Cardiac muscle cell (in vitro differentiated cells and primary cell): ENCODE data around the gene MYO1B. TPM values are rescaled to one million over a fixed set of nuclear protein-coding genes. Genes with fewer than 3 reads are reported as not detected.

Experiments
- DNase-seq, 2 donors: peaks; one replicate each; pipeline versions ENCODE4 v3.0.0 to v3.0.0-alpha.2; 2010 to 2017; ENCODE audit warnings: low read depth in 1 of 2, low spot score in 1 of 2
- H3K27ac ChIP-seq: fragments of 200-600 bp; sonication (generic); 2 replicates; pipeline ENCODE4 v1.5.1; 2016
- H3K27me3 ChIP-seq: fragments of 200-600 bp; sonication (generic); 2 replicates; pipeline ENCODE4 v1.6.0; 2016; ENCODE audit warnings: control low read depth
- H3K36me3 ChIP-seq: fragments of 200-600 bp; sonication (generic); 2 replicates; pipeline ENCODE4 v1.5.1; 2016; ENCODE audit warnings: control low read depth
- H3K4me1 ChIP-seq: fragments of 200-600 bp; sonication (generic); 2 replicates; pipeline ENCODE4 v1.8.1; 2017; ENCODE audit warnings: low read depth, mild to moderate bottlenecking, mixed run types
- H3K4me3 ChIP-seq: fragments of 200-600 bp; sonication (generic); 2 replicates; pipeline ENCODE4 v1.5.1; 2016; ENCODE audit warnings: mild to moderate bottlenecking
- H3K9me3 ChIP-seq: fragments of 200-600 bp; sonication (generic); 2 replicates; pipeline ENCODE4 v1.5.1; 2017; ENCODE audit warnings: low read depth, mild to moderate bottlenecking, control low read depth
- polyA plus RNA-seq: library from polyadenylated mRNA; unstranded; fragments of >200 nt; fragmentation: Nextera tagmentation; extraction: Ambion mirVana; gene quantifications from 2 replicates; pipeline ENCODE4 v1.2.1, GENCODE V29; 2016
- total RNA-seq: library from RNA; depleted of rRNA; stranded (reverse); fragments of >200 nt; gene quantifications from 2 replicates; pipeline ENCODE4 v1.2.3, GENCODE V29; 2016
- TF ChIP-seq, protein P1 (sequence below): IDR thresholded peaks from 2 replicates; pipeline ENCODE4 v1.5.1; 2012; ENCODE audit warnings: low read depth, mild to moderate bottlenecking, low read length

MYO1B gene
- total and polyA plus RNA-seq, 2 experiments from 2014 or later, result 33.1 to 44.5 TPM

DNA sequence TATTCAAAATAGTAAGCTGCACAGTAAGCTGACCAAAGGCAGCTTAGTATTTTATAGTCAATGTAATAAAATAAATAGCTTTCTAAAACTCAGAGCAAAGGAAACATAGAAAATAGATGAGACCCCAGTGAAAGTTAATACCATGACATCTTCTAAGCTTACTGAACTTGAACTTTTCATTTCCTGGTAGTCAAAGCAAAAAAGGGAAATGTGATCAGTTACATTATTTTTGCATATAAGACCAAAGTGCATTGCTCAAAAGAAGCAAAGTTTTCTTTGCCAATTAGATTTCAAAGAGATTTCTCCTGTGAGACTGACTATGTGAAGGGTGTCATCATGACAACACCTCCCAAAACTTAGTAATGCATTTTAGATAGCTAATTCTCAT, 70.2 kb downstream of the MYO1B start:
- Histone ChIP-seq H3K9me3 (no peaks in the 10 kb centered on the region), H3K4me3 (no peak overlapping the region), H3K4me1 (no peaks in the 10 kb centered on the region), H3K27ac (no peak overlapping the region), H3K36me3 (no peaks in the 10 kb centered on the region), H3K27me3 (no peaks in the 10 kb centered on the region)
- DNase-seq, result no peak
- TF ChIP-seq, protein P1, sequence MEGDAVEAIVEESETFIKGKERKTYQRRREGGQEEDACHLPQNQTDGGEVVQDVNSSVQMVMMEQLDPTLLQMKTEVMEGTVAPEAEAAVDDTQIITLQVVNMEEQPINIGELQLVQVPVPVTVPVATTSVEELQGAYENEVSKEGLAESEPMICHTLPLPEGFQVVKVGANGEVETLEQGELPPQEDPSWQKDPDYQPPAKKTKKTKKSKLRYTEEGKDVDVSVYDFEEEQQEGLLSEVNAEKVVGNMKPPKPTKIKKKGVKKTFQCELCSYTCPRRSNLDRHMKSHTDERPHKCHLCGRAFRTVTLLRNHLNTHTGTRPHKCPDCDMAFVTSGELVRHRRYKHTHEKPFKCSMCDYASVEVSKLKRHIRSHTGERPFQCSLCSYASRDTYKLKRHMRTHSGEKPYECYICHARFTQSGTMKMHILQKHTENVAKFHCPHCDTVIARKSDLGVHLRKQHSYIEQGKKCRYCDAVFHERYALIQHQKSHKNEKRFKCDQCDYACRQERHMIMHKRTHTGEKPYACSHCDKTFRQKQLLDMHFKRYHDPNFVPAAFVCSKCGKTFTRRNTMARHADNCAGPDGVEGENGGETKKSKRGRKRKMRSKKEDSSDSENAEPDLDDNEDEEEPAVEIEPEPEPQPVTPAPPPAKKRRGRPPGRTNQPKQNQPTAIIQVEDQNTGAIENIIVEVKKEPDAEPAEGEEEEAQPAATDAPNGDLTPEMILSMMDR, result no peak

DNA sequence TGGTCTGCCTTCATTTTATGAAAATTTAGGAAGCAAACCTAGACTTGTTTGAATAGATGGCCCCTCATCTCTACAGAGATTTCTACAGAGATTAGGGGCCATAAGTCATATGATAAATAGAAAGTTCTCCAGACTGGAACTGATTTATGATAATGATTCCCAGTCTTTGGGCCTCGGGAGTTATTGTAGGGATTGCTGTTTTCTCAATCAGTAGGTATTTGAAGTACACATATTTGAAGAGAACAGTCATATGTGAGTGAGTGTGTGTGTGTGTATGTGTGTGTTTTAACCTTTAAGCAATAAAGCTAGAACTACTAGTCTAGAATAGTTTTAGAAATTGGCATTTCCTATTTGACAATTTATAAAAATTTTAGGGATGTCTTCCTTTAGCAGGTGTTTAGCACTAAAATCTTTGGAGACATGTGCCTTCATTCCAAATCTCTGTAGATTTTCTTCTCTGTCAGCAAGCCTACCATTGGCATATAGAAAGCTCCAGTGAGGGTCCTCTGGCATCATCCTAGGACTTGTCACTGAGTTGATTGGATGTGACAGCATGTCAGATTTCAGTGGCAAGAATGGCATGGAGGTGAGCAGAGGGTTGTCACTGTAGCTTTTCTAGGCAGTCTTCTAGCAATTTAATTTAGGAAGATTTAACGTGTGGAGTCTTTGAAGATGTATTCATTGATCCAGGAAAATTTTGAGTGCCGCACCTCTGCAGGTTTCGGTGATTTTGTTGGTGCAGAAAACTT, 71.2 kb downstream of the MYO1B start:
- no peaks in the 10 kb centered on the region for H3K4me1 ChIP-seq
- H3K4me3 ChIP-seq, result no peak overlapping the region
- H3K27me3 ChIP-seq, result no peaks in the 10 kb centered on the region
- H3K9me3 ChIP-seq, result no peaks in the 10 kb centered on the region
- H3K36me3 ChIP-seq, result no peaks in the 10 kb centered on the region
- no peak for DNase-seq
- TF ChIP-seq, protein P1, result no peak
- no peak overlapping the region for H3K27ac ChIP-seq

GRCh38 chr2:191318037-191318728, 73.0 kb downstream of the MYO1B start:
- Histone ChIP-seq H3K4me3 (no peak overlapping the region), H3K27ac (peak overlapping the region; percentile 2), H3K4me1 (peaks cover 3% of the 10 kb centered on the region), H3K36me3 (no peaks in the 10 kb centered on the region), H3K27me3 (no peaks in the 10 kb centered on the region), H3K9me3 (no peaks in the 10 kb centered on the region)
- TF ChIP-seq, protein P1, result no peak
- DNase-seq, result peak in 1 of 2 donors; percentile 71

DNA sequence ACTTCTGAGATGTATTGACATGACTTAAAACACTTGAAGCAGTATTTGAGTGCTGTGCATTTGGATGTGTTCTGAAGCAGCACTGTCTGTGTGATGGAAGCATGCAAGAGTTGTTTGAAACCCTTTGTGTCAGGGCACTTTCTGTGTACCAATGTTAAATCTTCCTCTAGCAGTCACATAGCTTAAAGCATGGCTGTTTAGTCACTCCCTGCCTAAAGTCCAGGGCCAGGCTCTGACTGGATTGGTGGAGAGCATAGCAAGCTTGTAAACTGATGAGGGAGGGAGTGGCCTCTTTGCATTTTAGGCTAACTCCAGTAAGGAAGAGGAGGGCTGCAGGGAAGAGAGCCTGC, 73.5 kb downstream of the MYO1B start:
- Histone ChIP-seq H3K4me1 (peaks cover 3% of the 10 kb centered on the region), H3K4me3 (no peak overlapping the region), H3K27me3 (no peaks in the 10 kb centered on the region), H3K36me3 (no peaks in the 10 kb centered on the region), H3K27ac (peak overlapping the region; percentile 2), H3K9me3 (no peaks in the 10 kb centered on the region)
- peak; percentile 72 to 77 for DNase-seq
- TF ChIP-seq, protein P1, result no peak

- TF ChIP-seq, protein P1, result no peak
- Histone ChIP-seq H3K36me3 (no peaks in the 10 kb centered on the region), H3K27ac (no peak overlapping the region), H3K9me3 (no peaks in the 10 kb centered on the region), H3K4me3 (no peak overlapping the region), H3K4me1 (peaks cover 3% of the 10 kb centered on the region), H3K27me3 (no peaks in the 10 kb centered on the region)
- no peak for DNase-seq
Observed at GRCh38 chr2:191319186-191319585, 74.0 kb downstream of the MYO1B start.
